ENCODE data around the gene DIP2C.

GRCh38 chr10:686155-686931 is 3.1 kb downstream of the DIP2C start:
- no peak for TF ChIP-seq CTCF (IDR thresholded peaks at IDR 0.05)
- no peak for TF ChIP-seq POLR2A (IDR thresholded peaks at IDR 0.05)
